ENCODE measurements around the gene DENND6B.

GRCh38 chr22:50274771-50275170, 52.0 kb downstream of the DENND6B start:
- no peak for TF ChIP-seq CTCF (conservative IDR thresholded peaks at IDR 0.05)
- TF ChIP-seq ZFX (IDR thresholded peaks at IDR 0.05) = no peak

Measured in C4-2B (cell line).